Aorta (tissue), 5 donors: Measurements from ENCODE around the gene TSPAN4. TPM values are rescaled to one million over a fixed set of nuclear protein-coding genes. Genes with fewer than 3 reads are reported as not detected.

ENCODE experiments used
- ATAC-seq: fragments of 200-7000 bp; cut with Tn5 transposase; one replicate; pipeline ENCODE4 v1.9.1; 2022; ENCODE audit warnings: moderate library complexity; ENCODE audit not compliant: low FRiP score
- DNase-seq, 2 donors: peaks; one replicate each; pipeline ENCODE4 v3.0.0-alpha.2; 2020
- H3K27ac ChIP-seq, 2 donors: one replicate each; pipeline ENCODE4 v1.5.1; 2013; ENCODE audit warnings: low read length in 2 of 2, mild to moderate bottlenecking in 2 of 2, moderate library complexity in 2 of 2, control low read depth in 1 of 2, inconsistent platforms in 1 of 2, low read depth in 1 of 2
- H3K27me3 ChIP-seq, 2 donors: one replicate each; pipeline ENCODE4 v1.6.1; 2013; ENCODE audit warnings: control low read depth in 1 of 2, low read length in 1 of 2, mild to moderate bottlenecking in 1 of 2, moderate library complexity in 1 of 2; ENCODE audit not compliant: insufficient read depth in 2 of 2, control insufficient read depth in 1 of 2
- H3K36me3 ChIP-seq, 2 donors: one replicate each; pipeline ENCODE4 v1.6.1; 2013; ENCODE audit warnings: control low read depth in 1 of 2, low read length in 1 of 2, mild to moderate bottlenecking in 1 of 2; ENCODE audit not compliant: insufficient read depth in 2 of 2, control insufficient read depth in 1 of 2
- H3K4me1 ChIP-seq, 2 donors: one replicate each; pipeline ENCODE4 v1.6.1; 2013; ENCODE audit warnings: low read length in 2 of 2, control low read depth in 1 of 2, mild to moderate bottlenecking in 1 of 2, moderate library complexity in 1 of 2; ENCODE audit not compliant: insufficient read depth in 2 of 2, control insufficient read depth in 1 of 2
- H3K4me3 ChIP-seq, 2 donors: one replicate each; pipeline ENCODE4 v1.5.1; 2013; ENCODE audit warnings: low read length in 2 of 2, control low read depth in 1 of 2, mild to moderate bottlenecking in 1 of 2
- H3K9me3 ChIP-seq: one replicate; pipeline ENCODE4 v1.6.1; 2013; ENCODE audit warnings: mild to moderate bottlenecking, low read length; ENCODE audit not compliant: control insufficient read depth
- WGBS, 2 donors: extraction: QIAGEN DNeasy Blood & Tissue Kit; methylation state at CpG; one replicate each; pipeline ENCODE4 v1.1.7; 2013; 5-methylcytosine and 5-hydroxymethylcytosine counted together
- intact Hi-C, 2 donors: fragments of 100-400 bp; cut with DNase I; formaldehyde crosslinking; loops; one replicate each; pipeline versions ENCODE4 v1.14.2 to v1.15.0; 2022
- polyA plus RNA-seq, 2 donors: library from polyadenylated mRNA; stranded (reverse); fragments of 200-250 nt; gene quantifications; one replicate each; pipeline ENCODE4 v1.2.3, GENCODE V29; 2013
- total RNA-seq, 2 donors: library from RNA; stranded (reverse); fragmentation: NEBNext Ultra II Directional; extraction: Animal tissue kit (Norgen Biotek cat#: 25700); gene quantifications; one replicate each; pipeline ENCODE4 v1.2.1, GENCODE V29; 2021
- donor health status: healthy with polysubstance abuse.
- donor health status: Bipolar disorder and iron deficiency.
- donor health status: DM: no; HTN: no; CAD: no.
- donor health status: DM: no; HTN: no; CAD: no.
- donor health status: DM: yes; HTN: yes; CAD: no.

Gene TSPAN4
- total and polyA plus RNA-seq, 4 donors: 28.4 to 95.1 (median 61.0) TPM

- Histone ChIP-seq H3K27ac (no peak overlapping the region), H3K4me3 (no peak overlapping the region), H3K36me3 (no peaks in the 10 kb centered on the region), H3K27me3 (no peaks in the 10 kb centered on the region), H3K4me1 (no peaks in the 10 kb centered on the region), H3K9me3 (no peaks in the 10 kb centered on the region)
- DNase-seq (no peak), ATAC-seq (no peak)
- 84 to 85% methylated on average over 27 of the region's 27 CpGs for WGBS, 2 donors
- intact Hi-C loops: no loop called here
Measured at GRCh38 chr11:858053-858761, 15.6 kb downstream of the TSPAN4 start.

- no peaks in the 10 kb centered on the region for H3K4me1 ChIP-seq
- WGBS, 2 donors: 84 to 87% methylated on average over 35 to 37 of the region's 37 CpGs
- ATAC-seq (no peak), DNase-seq (no peak)
- no peaks in the 10 kb centered on the region for H3K36me3 ChIP-seq
- intact Hi-C loops: no loop called here
- no peak overlapping the region for H3K4me3 ChIP-seq
- H3K27me3 ChIP-seq: no peaks in the 10 kb centered on the region
- no peak overlapping the region for H3K27ac ChIP-seq
- no peaks in the 10 kb centered on the region for H3K9me3 ChIP-seq
Measured at GRCh38 chr11:858762-859339, 16.2 kb downstream of the TSPAN4 start.

GRCh38 chr11:859394-860131 lies 16.9 kb downstream of the TSPAN4 start:
- no peak overlapping the region for H3K4me3 ChIP-seq
- no peaks in the 10 kb centered on the region for H3K9me3 ChIP-seq
- peak; percentile 39 for ATAC-seq
- H3K27ac ChIP-seq: no peak overlapping the region
- no peaks in the 10 kb centered on the region for H3K36me3 ChIP-seq
- intact Hi-C loops: no loop called here
- WGBS, 2 donors: 39 to 47% methylated on average over 25 to 31 of the region's 31 CpGs
- no peaks in the 10 kb centered on the region for H3K4me1 ChIP-seq
- DNase-seq: peak; percentile 83 to 90
- H3K27me3 ChIP-seq: no peaks in the 10 kb centered on the region

GRCh38 chr11:860234-861104 lies 17.8 kb downstream of the TSPAN4 start:
- H3K9me3 ChIP-seq: no peaks in the 10 kb centered on the region
- H3K27me3 ChIP-seq: no peaks in the 10 kb centered on the region
- no peaks in the 10 kb centered on the region for H3K36me3 ChIP-seq
- no peak for DNase-seq
- ATAC-seq: no peak
- whole genome bisulfite sequencing, 2 donors: 85 to 86% methylated on average over 21 of the region's 21 CpGs
- intact Hi-C loops: no loop called here
- H3K4me1 ChIP-seq: no peaks in the 10 kb centered on the region
- no peak overlapping the region for H3K27ac ChIP-seq
- H3K4me3 ChIP-seq: no peak overlapping the region

- H3K9me3 ChIP-seq: no peaks in the 10 kb centered on the region
- H3K4me3 ChIP-seq: no peak overlapping the region
- ATAC-seq: no peak
- intact Hi-C loops: no loop called here
- H3K27me3 ChIP-seq: no peaks in the 10 kb centered on the region
- 90 to 93% methylated on average over 14 of the region's 14 CpGs for WGBS, 2 donors
- no peak for DNase-seq
- H3K27ac ChIP-seq: no peak overlapping the region
- no peaks in the 10 kb centered on the region for H3K4me1 ChIP-seq
- H3K36me3 ChIP-seq: no peaks in the 10 kb centered on the region
Measured at GRCh38 chr11:861105-861479, 18.4 kb downstream of the TSPAN4 start.

- WGBS, 2 donors: 45 to 47% methylated on average over 20 of the region's 20 CpGs
Measured at GRCh38 chr11:862081-862661, 19.5 kb downstream of the TSPAN4 start.

GRCh38 chr11:862696-863022 lies 20.0 kb downstream of the TSPAN4 start:
- no peaks in the 10 kb centered on the region for H3K27me3 ChIP-seq
- H3K9me3 ChIP-seq: no peaks in the 10 kb centered on the region
- H3K4me3 ChIP-seq: no peak overlapping the region
- DNase-seq (no peak), ATAC-seq (no peak)
- H3K27ac ChIP-seq: no peak overlapping the region
- intact Hi-C loops: no loop called here
- WGBS, 2 donors: 67 to 69% methylated on average over 10 to 12 of the region's 12 CpGs
- no peaks in the 10 kb centered on the region for H3K4me1 ChIP-seq
- H3K36me3 ChIP-seq: no peaks in the 10 kb centered on the region

More at GRCh38 chr11:862081-862661, 19.5 kb downstream of the TSPAN4 start:
- Histone ChIP-seq H3K4me1 (no peaks in the 10 kb centered on the region), H3K27ac (no peak overlapping the region), H3K27me3 (no peaks in the 10 kb centered on the region), H3K4me3 (no peak overlapping the region), H3K9me3 (no peaks in the 10 kb centered on the region), H3K36me3 (no peaks in the 10 kb centered on the region)
- intact Hi-C loops: no loop called here
- DNase-seq: no peak
- ATAC-seq: no peak
